Measurements from ENCODE around the gene PTPN13. TPM values are rescaled to one million over a fixed set of nuclear protein-coding genes. Genes with fewer than 3 reads are reported as not detected.
A peak's percentile ranks its signal among the peaks of the same experiment; 100 is the strongest.

Gene PTPN13
- total RNA-seq, 1 experiment from 2014 or later = 12.1 TPM

DNA sequence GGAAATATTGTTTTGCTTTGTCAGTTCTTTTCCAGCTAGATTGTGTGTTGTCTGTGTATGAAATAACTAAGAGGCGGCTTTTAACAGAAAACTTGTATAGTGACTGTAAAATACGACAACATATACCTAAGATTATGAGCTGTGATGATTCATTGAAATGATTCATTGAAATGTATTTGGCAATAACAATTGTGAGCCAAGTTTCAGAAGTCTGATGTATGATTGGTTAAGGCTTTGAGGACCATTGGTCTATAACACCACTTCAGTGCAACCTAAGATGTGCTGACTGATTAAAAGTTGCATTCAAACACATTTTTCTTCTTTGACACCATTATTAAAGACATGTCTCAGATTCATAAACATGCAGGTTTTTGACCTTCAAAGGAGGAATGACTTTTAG is 76.6 kb downstream of the PTPN13 start:
- TF ChIP-seq, protein P1, sequence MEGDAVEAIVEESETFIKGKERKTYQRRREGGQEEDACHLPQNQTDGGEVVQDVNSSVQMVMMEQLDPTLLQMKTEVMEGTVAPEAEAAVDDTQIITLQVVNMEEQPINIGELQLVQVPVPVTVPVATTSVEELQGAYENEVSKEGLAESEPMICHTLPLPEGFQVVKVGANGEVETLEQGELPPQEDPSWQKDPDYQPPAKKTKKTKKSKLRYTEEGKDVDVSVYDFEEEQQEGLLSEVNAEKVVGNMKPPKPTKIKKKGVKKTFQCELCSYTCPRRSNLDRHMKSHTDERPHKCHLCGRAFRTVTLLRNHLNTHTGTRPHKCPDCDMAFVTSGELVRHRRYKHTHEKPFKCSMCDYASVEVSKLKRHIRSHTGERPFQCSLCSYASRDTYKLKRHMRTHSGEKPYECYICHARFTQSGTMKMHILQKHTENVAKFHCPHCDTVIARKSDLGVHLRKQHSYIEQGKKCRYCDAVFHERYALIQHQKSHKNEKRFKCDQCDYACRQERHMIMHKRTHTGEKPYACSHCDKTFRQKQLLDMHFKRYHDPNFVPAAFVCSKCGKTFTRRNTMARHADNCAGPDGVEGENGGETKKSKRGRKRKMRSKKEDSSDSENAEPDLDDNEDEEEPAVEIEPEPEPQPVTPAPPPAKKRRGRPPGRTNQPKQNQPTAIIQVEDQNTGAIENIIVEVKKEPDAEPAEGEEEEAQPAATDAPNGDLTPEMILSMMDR (conservative IDR thresholded peaks at IDR 0.05; ENCODE audit: low read depth, low read length) = no peak
- TF ChIP-seq EZH2phosphoT487 (IDR thresholded peaks at IDR 0.05; ENCODE audit: borderline replicate concordance, low read length) (no peak), EZH2 (IDR thresholded peaks at IDR 0.05; ENCODE audit: low read length, unreplicated experiment) (no peak)

DNA sequence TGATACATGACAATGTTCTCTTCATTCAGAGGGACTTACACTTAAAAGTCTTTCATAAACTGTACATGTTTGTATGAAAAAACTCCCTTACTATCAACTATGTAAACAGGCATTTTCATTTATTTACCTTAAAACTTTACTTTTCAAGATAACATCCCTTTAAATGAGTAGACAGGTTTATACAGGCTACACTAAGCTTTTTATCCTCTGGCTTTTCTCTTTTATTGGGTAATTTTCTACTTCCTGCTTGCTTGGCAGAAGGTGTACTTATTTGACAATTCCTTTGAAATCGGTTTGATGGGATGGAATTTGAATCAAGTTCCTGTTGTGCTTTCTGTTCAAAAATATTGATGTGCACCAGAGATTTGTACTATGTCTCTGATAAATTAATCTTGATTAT is 81.4 kb downstream of the PTPN13 start:
- Histone ChIP-seq H3K4me1 (ENCODE audit: insufficient read depth, low read length) (peaks cover 15% of the 10 kb centered on the region), H3K9me2 (replicated peaks; ENCODE audit: low read length) (no peaks in the 10 kb centered on the region), H3K9me3 (ENCODE audit: low read length) (no peaks in the 10 kb centered on the region), H3K27me3 (ENCODE audit: low read length) (no peaks in the 10 kb centered on the region), H3K27ac (ENCODE audit: low read length) (no peak overlapping the region), H3F3A (ENCODE audit: low read length, unreplicated experiment) (no peaks in the 10 kb centered on the region), H3K79me2 (ENCODE audit: low read length) (no peaks in the 10 kb centered on the region), H2AFZ (ENCODE audit: low read length) (no peak overlapping the region), H3K36me3 (ENCODE audit: low read depth, low read length) (no peaks in the 10 kb centered on the region), H3K4me3 (ENCODE audit: low read length) (no peak overlapping the region), H3K4me2 (ENCODE audit: low read length) (no peak overlapping the region), H3K9ac (ENCODE audit: low read length) (no peak overlapping the region), H4K20me1 (ENCODE audit: low read length) (no peaks in the 10 kb centered on the region)
- ChIA-PET POLR2A (ENCODE audit: unreplicated experiment) (no interaction called here), CTCF (no interaction called here)
- intact Hi-C loops (cut with micrococcal nuclease) = loop anchor here (10.0 kb wide), 2 partner anchors 171 to 219 kb away; partner anchors contain the start of gene C4orf36
- ATAC-seq (peak; percentile 69), DNase-seq (peak; percentile 19)
- no TSS peak for BruUV-seq (replicated peaks)
- no peak for TF ChIP-seq EZH2phosphoT487 (IDR thresholded peaks at IDR 0.05; ENCODE audit: borderline replicate concordance, low read length)
- TF ChIP-seq, protein P1 (conservative IDR thresholded peaks at IDR 0.05; ENCODE audit: low read depth, low read length) = no peak
- no peak for TF ChIP-seq EZH2 (IDR thresholded peaks at IDR 0.05; ENCODE audit: low read length, unreplicated experiment)

More for the DNA sequence above, 76.6 kb downstream of the PTPN13 start:
- Histone ChIP-seq H3K9me3 (ENCODE audit: low read length) (no peaks in the 10 kb centered on the region), H3K4me3 (ENCODE audit: low read length) (no peak overlapping the region), H4K20me1 (ENCODE audit: low read length) (no peaks in the 10 kb centered on the region), H2AFZ (ENCODE audit: low read length) (no peak overlapping the region), H3K36me3 (ENCODE audit: low read depth, low read length) (no peaks in the 10 kb centered on the region), H3K4me1 (ENCODE audit: insufficient read depth, low read length) (peaks cover 26% of the 10 kb centered on the region), H3K9me2 (replicated peaks; ENCODE audit: low read length) (no peaks in the 10 kb centered on the region), H3K27ac (ENCODE audit: low read length) (peak overlapping the region; percentile 56), H3K4me2 (ENCODE audit: low read length) (peak overlapping the region; percentile 55), H3K9ac (ENCODE audit: low read length) (no peak overlapping the region), H3K79me2 (ENCODE audit: low read length) (no peaks in the 10 kb centered on the region), H3K27me3 (ENCODE audit: low read length) (no peaks in the 10 kb centered on the region), H3F3A (ENCODE audit: low read length, unreplicated experiment) (no peaks in the 10 kb centered on the region)
- POLR2A ChIA-PET (ENCODE audit: unreplicated experiment) = no interaction called here
- CTCF ChIA-PET = no interaction called here
- BruUV-seq (replicated peaks) = no TSS peak
- ATAC-seq (peak; percentile 77), DNase-seq (peak; percentile 91)
- intact Hi-C loops (cut with micrococcal nuclease) = loop anchor here (10.0 kb wide), 2 partner anchors 166 to 224 kb away; partner anchors contain the start of gene C4orf36

DNA sequence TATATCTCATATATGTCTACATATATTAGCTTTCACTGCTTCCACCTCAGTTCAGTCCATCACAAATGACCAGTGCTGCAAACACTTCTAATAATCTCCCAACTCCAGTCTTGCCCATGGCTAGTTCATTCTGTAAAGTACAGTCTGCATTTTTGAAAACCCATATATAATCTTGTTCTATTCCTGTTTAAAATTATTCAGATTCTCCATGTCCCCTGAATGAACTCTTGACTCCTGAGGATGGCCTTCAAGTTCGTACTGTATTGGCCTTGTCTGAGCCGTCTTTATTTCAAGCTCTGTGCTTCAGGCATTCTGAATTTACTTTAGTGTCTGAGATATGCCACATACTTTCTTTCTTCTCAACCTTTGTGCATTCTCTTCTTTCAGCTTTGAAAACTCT is 84.7 kb downstream of the PTPN13 start:
- Histone ChIP-seq H3K36me3 (ENCODE audit: low read depth, low read length) (no peaks in the 10 kb centered on the region), H3F3A (ENCODE audit: low read length, unreplicated experiment) (no peaks in the 10 kb centered on the region), H4K20me1 (ENCODE audit: low read length) (no peaks in the 10 kb centered on the region), H3K9me3 (ENCODE audit: low read length) (no peaks in the 10 kb centered on the region), H3K27ac (ENCODE audit: low read length) (no peak overlapping the region), H3K9ac (ENCODE audit: low read length) (no peak overlapping the region), H3K9me2 (replicated peaks; ENCODE audit: low read length) (no peaks in the 10 kb centered on the region), H3K27me3 (ENCODE audit: low read length) (no peaks in the 10 kb centered on the region), H3K4me2 (ENCODE audit: low read length) (no peak overlapping the region), H3K4me1 (ENCODE audit: insufficient read depth, low read length) (0 out of 2 replicates have a peak, but pooled peaks cover 4% of the 10 kb centered on the region), H2AFZ (ENCODE audit: low read length) (no peak overlapping the region), H3K4me3 (ENCODE audit: low read length) (no peak overlapping the region), H3K79me2 (ENCODE audit: low read length) (no peaks in the 10 kb centered on the region)
- TF ChIP-seq EZH2phosphoT487 (IDR thresholded peaks at IDR 0.05; ENCODE audit: borderline replicate concordance, low read length) (no peak), EZH2 (IDR thresholded peaks at IDR 0.05; ENCODE audit: low read length, unreplicated experiment) (no peak)
- TF ChIP-seq, protein P1 (conservative IDR thresholded peaks at IDR 0.05; ENCODE audit: low read depth, low read length) = no peak
- no peak for ATAC-seq
- POLR2A ChIA-PET (ENCODE audit: unreplicated experiment) = no interaction called here
- BruUV-seq (replicated peaks) = no TSS peak
- intact Hi-C loops (cut with micrococcal nuclease) = loop anchor here (10.0 kb wide), 2 partner anchors 174 to 216 kb away; partner anchors contain the start of gene C4orf36
- no peak for DNase-seq
- CTCF ChIA-PET = no interaction called here
